SU-DHL-6 (cell line): ENCODE measurements around the gene MT1A.

Experiments used
- H2AFZ ChIP-seq: fragments of 200-600 bp; sonication (generic); 2 replicates; pipeline ENCODE4 v1.6.1; 2014; ENCODE audit warnings: low read depth, mild to moderate bottlenecking, moderate library complexity, mixed read lengths, antibody characterized with exemption, low read length; ENCODE audit not compliant: severe bottlenecking
- H3F3A ChIP-seq: fragments of 200-600 bp; shearing (Covaris generic); 2 replicates; pipeline ENCODE4 v1.6.0; 2016; ENCODE audit warnings: antibody characterized with exemption, mild to moderate bottlenecking; ENCODE audit not compliant: insufficient read depth
- H3K27ac ChIP-seq: fragments of 200-600 bp; sonication (generic); 2 replicates; pipeline ENCODE4 v1.5.1; 2016; ENCODE audit warnings: low read depth, mild to moderate bottlenecking, low read length, moderate library complexity, mixed read lengths
- H3K27me3 ChIP-seq: fragments of 200-600 bp; sonication (generic), shearing (Covaris generic); 2 replicates; pipeline ENCODE4 v1.6.0; 2014; ENCODE audit warnings: mild to moderate bottlenecking, low read length
- H3K36me3 ChIP-seq: fragments of 200-600 bp; sonication (generic); 2 replicates; pipeline ENCODE4 v1.6.1; 2014; ENCODE audit warnings: mild to moderate bottlenecking, low read length, mixed read lengths
- H3K4me2 ChIP-seq: fragments of 300-600, 200-600 bp; shearing (Covaris generic), sonication (generic); 2 replicates; pipeline ENCODE4 v1.6.0; 2014; ENCODE audit warnings: low read length, low read depth, mild to moderate bottlenecking; ENCODE audit not compliant: poor library complexity, severe bottlenecking
- H3K4me3 ChIP-seq: fragments of 200-600 bp; sonication (generic); 2 replicates; pipeline ENCODE4 v1.5.1; 2014; ENCODE audit warnings: antibody characterized with exemption, low read length, mild to moderate bottlenecking, mixed read lengths; ENCODE audit not compliant: insufficient read depth, poor library complexity, severe bottlenecking
- H3K79me2 ChIP-seq: fragments of 200-600 bp; sonication (generic); 2 replicates; pipeline ENCODE4 v1.6.1; 2014; ENCODE audit warnings: mild to moderate bottlenecking, low read length, moderate library complexity; ENCODE audit not compliant: insufficient read depth
- H3K9ac ChIP-seq: fragments of 200-600 bp; sonication (generic); 2 replicates; pipeline ENCODE4 v1.7.0; 2014; ENCODE audit warnings: mild to moderate bottlenecking, low read length
- H3K9me2 ChIP-seq: fragments of 200-600 bp; sonication (generic); replicated peaks from 2 replicates; pipeline ENCODE4 v1.6.1; 2014; ENCODE audit warnings: low read length; ENCODE audit not compliant: insufficient read depth
- H3K9me3 ChIP-seq: fragments of 200-600 bp; sonication (generic); 2 replicates; pipeline ENCODE4 v1.6.1; 2014; ENCODE audit warnings: low read length, mixed read lengths; ENCODE audit not compliant: insufficient read depth
- H4K20me1 ChIP-seq: fragments of 200-600 bp; sonication (generic); 2 replicates; pipeline ENCODE4 v1.6.1; 2014; ENCODE audit warnings: low read depth, mild to moderate bottlenecking, antibody characterized with exemption, low read length, moderate library complexity, mixed read lengths
- CTCF ChIP-seq: fragments of 200-600 bp; sonication (generic); IDR thresholded peaks from one replicate; pipeline ENCODE4 v1.5.1; 2017; ENCODE audit warnings: antibody characterized with exemption, mild to moderate bottlenecking, low read length, moderate library complexity; ENCODE audit not compliant: insufficient read depth, poor library complexity, severe bottlenecking
- EZH2phosphoT487 ChIP-seq: fragments of 200-600 bp; sonication (generic), shearing (Covaris generic); conservative IDR thresholded peaks from 2 replicates; pipeline ENCODE4 v1.6.1; 2018; ENCODE audit warnings: mild to moderate bottlenecking, antibody characterized with exemption, low read length, moderate library complexity, mixed read lengths

MT1A gene

GRCh38 chr16:56604966-56605365, 33.5 kb upstream of the MT1A start:
- Histone ChIP-seq H3K4me3 (no peak overlapping the region), H3K9me2 (no peaks in the 10 kb centered on the region), H3K4me2 (no peak overlapping the region), H3K9me3 (no peaks in the 10 kb centered on the region), H3K27ac (no peak overlapping the region), H3F3A (no peaks in the 10 kb centered on the region), H2AFZ (no peak overlapping the region), H3K36me3 (no peaks in the 10 kb centered on the region), H3K27me3 (no peaks in the 10 kb centered on the region), H3K79me2 (no peaks in the 10 kb centered on the region), H3K9ac (no peak overlapping the region), H4K20me1 (no peaks in the 10 kb centered on the region)
- TF ChIP-seq CTCF (no peak), EZH2phosphoT487 (no peak)

- H3K9me3 ChIP-seq, result no peaks in the 10 kb centered on the region
- no peak overlapping the region for H3K4me3 ChIP-seq
- no peak overlapping the region for H3K9ac ChIP-seq
- no peak overlapping the region for H3K27ac ChIP-seq
- no peaks in the 10 kb centered on the region for H4K20me1 ChIP-seq
- no peak for TF ChIP-seq EZH2phosphoT487
- TF ChIP-seq CTCF, result no peak
- no peaks in the 10 kb centered on the region for H3F3A ChIP-seq
- H3K9me2 ChIP-seq, result no peaks in the 10 kb centered on the region
- no peaks in the 10 kb centered on the region for H3K36me3 ChIP-seq
- no peaks in the 10 kb centered on the region for H3K27me3 ChIP-seq
- no peak overlapping the region for H2AFZ ChIP-seq
- no peaks in the 10 kb centered on the region for H3K79me2 ChIP-seq
- H3K4me2 ChIP-seq, result no peak overlapping the region
Observed at GRCh38 chr16:56605475-56605874, 33.0 kb upstream of the MT1A start.

GRCh38 chr16:56606071-56606475, 32.4 kb upstream of the MT1A start:
- H3K36me3 ChIP-seq, result no peaks in the 10 kb centered on the region

More at GRCh38 chr16:56606071-56606475, 32.4 kb upstream of the MT1A start:
- Histone ChIP-seq H3F3A (no peaks in the 10 kb centered on the region), H4K20me1 (no peaks in the 10 kb centered on the region), H3K27ac (no peak overlapping the region), H3K9me3 (no peaks in the 10 kb centered on the region), H3K79me2 (no peaks in the 10 kb centered on the region), H3K4me3 (no peak overlapping the region), H2AFZ (no peak overlapping the region), H3K27me3 (no peaks in the 10 kb centered on the region), H3K9ac (no peak overlapping the region), H3K9me2 (no peaks in the 10 kb centered on the region), H3K4me2 (no peak overlapping the region)
- TF ChIP-seq CTCF (no peak), EZH2phosphoT487 (no peak)
